ENCODE results near the gene PHYKPL. TPM values are rescaled to one million over a fixed set of nuclear protein-coding genes. Genes with fewer than 3 reads are reported as not detected.

PHYKPL gene
- total RNA-seq, 1 experiment from 2014 or later: 78.2 TPM

GRCh38 chr5:178193251-178193809, 39.3 kb downstream of the PHYKPL start:
- no peak overlapping the region for H3K4me3 Mint-ChIP-seq (ENCODE audit: unreplicated experiment)
- TF ChIP-seq, protein P1, sequence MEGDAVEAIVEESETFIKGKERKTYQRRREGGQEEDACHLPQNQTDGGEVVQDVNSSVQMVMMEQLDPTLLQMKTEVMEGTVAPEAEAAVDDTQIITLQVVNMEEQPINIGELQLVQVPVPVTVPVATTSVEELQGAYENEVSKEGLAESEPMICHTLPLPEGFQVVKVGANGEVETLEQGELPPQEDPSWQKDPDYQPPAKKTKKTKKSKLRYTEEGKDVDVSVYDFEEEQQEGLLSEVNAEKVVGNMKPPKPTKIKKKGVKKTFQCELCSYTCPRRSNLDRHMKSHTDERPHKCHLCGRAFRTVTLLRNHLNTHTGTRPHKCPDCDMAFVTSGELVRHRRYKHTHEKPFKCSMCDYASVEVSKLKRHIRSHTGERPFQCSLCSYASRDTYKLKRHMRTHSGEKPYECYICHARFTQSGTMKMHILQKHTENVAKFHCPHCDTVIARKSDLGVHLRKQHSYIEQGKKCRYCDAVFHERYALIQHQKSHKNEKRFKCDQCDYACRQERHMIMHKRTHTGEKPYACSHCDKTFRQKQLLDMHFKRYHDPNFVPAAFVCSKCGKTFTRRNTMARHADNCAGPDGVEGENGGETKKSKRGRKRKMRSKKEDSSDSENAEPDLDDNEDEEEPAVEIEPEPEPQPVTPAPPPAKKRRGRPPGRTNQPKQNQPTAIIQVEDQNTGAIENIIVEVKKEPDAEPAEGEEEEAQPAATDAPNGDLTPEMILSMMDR (IDR thresholded peaks at IDR 0.05; ENCODE audit: insufficient read depth in 1 of 2, low read depth in 1 of 2, low read length in 1 of 2, severe bottlenecking in 1 of 2, unreplicated experiment in 1 of 2): no peak
- CTCF ChIA-PET: interaction anchor here (0.6 kb wide), 1 partner anchor 112 kb away, joined by 4 read pairs; no protein-coding TSS in a partner anchor
- Histone ChIP-seq H3K4me3 (ENCODE audit: low read depth, low read length) (no peak overlapping the region), H3K9me3 (no peaks in the 10 kb centered on the region), H3K4me1 (no peaks in the 10 kb centered on the region), H3K27me3 (replicated peaks; ENCODE audit: control insufficient read depth, insufficient read depth, low read length) (no peaks in the 10 kb centered on the region), H3K36me3 (ENCODE audit: control insufficient read depth, insufficient read depth, low read length) (no peaks in the 10 kb centered on the region)
- POLR2A ChIA-PET: no interaction called here
- H3K4me1 Mint-ChIP-seq (ENCODE audit: low read depth, unreplicated experiment): no peaks in the 10 kb centered on the region
- peaks cover 5% of the 10 kb centered on the region for H3K36me3 Mint-ChIP-seq (ENCODE audit: insufficient read depth, unreplicated experiment)
- intact Hi-C loops (cut with micrococcal nuclease; ENCODE audit: unreplicated experiment): no loop called here
- no peak overlapping the region for H3K27ac Mint-ChIP-seq (ENCODE audit: unreplicated experiment)
- no TSS peak for BruUV-seq (replicated peaks)
- H3K27me3 Mint-ChIP-seq (ENCODE audit: insufficient read depth, unreplicated experiment): peaks cover 7% of the 10 kb centered on the region
- H3K9me3 Mint-ChIP-seq (ENCODE audit: unreplicated experiment): peaks cover 15% of the 10 kb centered on the region
- DNase-seq: no peak

DNA sequence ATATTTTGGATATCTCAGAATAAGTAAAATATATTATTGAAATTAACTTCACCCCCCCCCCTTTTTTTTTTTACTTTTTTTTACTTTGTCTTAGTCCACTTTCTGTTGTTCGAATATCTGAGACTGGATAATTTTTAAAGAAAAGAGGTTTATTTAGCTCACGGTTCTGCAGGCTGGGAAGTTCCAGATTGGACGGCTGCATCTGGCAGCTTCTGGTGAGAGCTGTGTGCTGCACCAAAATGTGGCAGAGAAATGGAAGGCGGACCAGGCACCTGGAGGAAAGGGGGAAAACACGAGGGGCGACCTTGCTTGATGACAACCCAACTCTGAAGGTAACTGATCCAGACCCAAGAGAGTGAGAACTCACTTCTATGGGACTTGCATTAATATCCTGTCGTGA, 39.8 kb downstream of the PHYKPL start:
- CTCF ChIA-PET: interaction anchor here (0.6 kb wide), 1 partner anchor 111 kb away, joined by 4 read pairs; no protein-coding TSS in a partner anchor
- no peaks in the 10 kb centered on the region for H3K9me3 ChIP-seq
- peaks cover 7% of the 10 kb centered on the region for H3K27me3 Mint-ChIP-seq (ENCODE audit: insufficient read depth, unreplicated experiment)
- no peaks in the 10 kb centered on the region for H3K4me1 ChIP-seq
- DNase-seq: no peak
- no peaks in the 10 kb centered on the region for H3K27me3 ChIP-seq (replicated peaks; ENCODE audit: control insufficient read depth, insufficient read depth, low read length)
- H3K4me1 Mint-ChIP-seq (ENCODE audit: low read depth, unreplicated experiment): no peaks in the 10 kb centered on the region
- TF ChIP-seq, protein P1 (IDR thresholded peaks at IDR 0.05; ENCODE audit: insufficient read depth in 1 of 2, low read depth in 1 of 2, low read length in 1 of 2, severe bottlenecking in 1 of 2, unreplicated experiment in 1 of 2): no peak
- H3K4me3 ChIP-seq (ENCODE audit: low read depth, low read length): no peak overlapping the region
- peaks cover 15% of the 10 kb centered on the region for H3K9me3 Mint-ChIP-seq (ENCODE audit: unreplicated experiment)
- no peak overlapping the region for H3K4me3 Mint-ChIP-seq (ENCODE audit: unreplicated experiment)
- peaks cover 8% of the 10 kb centered on the region for H3K36me3 Mint-ChIP-seq (ENCODE audit: insufficient read depth, unreplicated experiment)
- intact Hi-C loops (cut with micrococcal nuclease; ENCODE audit: unreplicated experiment): no loop called here
- no TSS peak for BruUV-seq (replicated peaks)
- H3K36me3 ChIP-seq (ENCODE audit: control insufficient read depth, insufficient read depth, low read length): no peaks in the 10 kb centered on the region
- POLR2A ChIA-PET: no interaction called here
- H3K27ac Mint-ChIP-seq (ENCODE audit: unreplicated experiment): no peak overlapping the region

DNA sequence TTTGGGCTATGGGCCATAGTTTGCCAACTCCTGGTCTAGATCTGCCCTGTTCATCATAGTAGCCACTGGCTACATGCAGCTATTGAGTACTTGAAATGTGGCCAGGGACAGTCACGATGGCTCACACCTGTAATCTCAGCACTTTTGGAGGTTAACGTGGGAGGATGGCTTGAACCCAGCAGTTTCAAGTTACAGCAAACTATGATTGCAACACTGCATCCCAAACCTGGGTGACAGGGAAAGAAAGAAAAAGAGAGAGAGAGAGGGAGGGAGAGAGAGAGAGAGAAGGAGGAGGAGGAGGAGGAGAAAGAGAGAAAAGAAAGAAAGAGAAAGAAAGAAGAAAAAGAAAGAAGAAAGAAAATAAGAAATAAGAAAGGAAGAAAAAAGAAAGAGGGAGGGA, 40.4 kb downstream of the PHYKPL start:
- POLR2A ChIA-PET: no interaction called here
- Mint-ChIP-seq H3K27ac (ENCODE audit: unreplicated experiment) (no peak overlapping the region), H3K27me3 (ENCODE audit: insufficient read depth, unreplicated experiment) (peaks cover 7% of the 10 kb centered on the region), H3K36me3 (ENCODE audit: insufficient read depth, unreplicated experiment) (peaks cover 8% of the 10 kb centered on the region), H3K9me3 (ENCODE audit: unreplicated experiment) (peaks cover 15% of the 10 kb centered on the region), H3K4me3 (ENCODE audit: unreplicated experiment) (no peak overlapping the region), H3K4me1 (ENCODE audit: low read depth, unreplicated experiment) (no peaks in the 10 kb centered on the region)
- Histone ChIP-seq H3K36me3 (ENCODE audit: control insufficient read depth, insufficient read depth, low read length) (no peaks in the 10 kb centered on the region), H3K9me3 (no peaks in the 10 kb centered on the region), H3K4me1 (no peaks in the 10 kb centered on the region), H3K4me3 (ENCODE audit: low read depth, low read length) (no peak overlapping the region), H3K27me3 (replicated peaks; ENCODE audit: control insufficient read depth, insufficient read depth, low read length) (no peaks in the 10 kb centered on the region)
- CTCF ChIA-PET: no interaction called here
- no TSS peak for BruUV-seq (replicated peaks)
- intact Hi-C loops (cut with micrococcal nuclease; ENCODE audit: unreplicated experiment): no loop called here
- no peak for DNase-seq
- TF ChIP-seq, protein P1 (IDR thresholded peaks at IDR 0.05; ENCODE audit: insufficient read depth in 1 of 2, low read depth in 1 of 2, low read length in 1 of 2, severe bottlenecking in 1 of 2, unreplicated experiment in 1 of 2): no peak
